Neural cell (in vitro differentiated cells): ENCODE results near the gene DOCK7. TPM values are rescaled to one million over a fixed set of nuclear protein-coding genes. Genes with fewer than 3 reads are reported as not detected.

Source experiments
- H2AFZ ChIP-seq: fragments of 200-600, 300-800 bp; sonication (generic), shearing (Covaris generic); 2 replicates; pipeline ENCODE4 v1.6.0; 2014; ENCODE audit warnings: low read depth, mild to moderate bottlenecking, antibody characterized with exemption, low read length, moderate library complexity
- H3F3A ChIP-seq: fragments of 200-600 bp; shearing (Covaris generic); 2 replicates; pipeline ENCODE4 v1.6.1; 2016; ENCODE audit warnings: mild to moderate bottlenecking, moderate library complexity, mixed read lengths, antibody characterized with exemption, low read length; ENCODE audit not compliant: insufficient read depth, poor library complexity, severe bottlenecking
- H3K27ac ChIP-seq: fragments of 200-600, 300-800 bp; sonication (generic), shearing (Covaris generic); 2 replicates; pipeline ENCODE4 v1.5.1; 2014; ENCODE audit warnings: mild to moderate bottlenecking, low read length, moderate library complexity
- H3K27me3 ChIP-seq: fragments of 300-800, 200-600 bp; sonication (generic), shearing (Covaris generic); 2 replicates; pipeline ENCODE4 v1.6.0; 2014; ENCODE audit warnings: mild to moderate bottlenecking, low read depth, low read length, moderate library complexity; ENCODE audit not compliant: insufficient read depth
- H3K36me3 ChIP-seq: fragments of 300-800, 200-600 bp; sonication (generic), shearing (Covaris generic); 2 replicates; pipeline ENCODE4 v1.5.1; 2014; ENCODE audit warnings: mild to moderate bottlenecking, antibody characterized with exemption, low read length, moderate library complexity; ENCODE audit not compliant: insufficient read depth
- H3K4me2 ChIP-seq: fragments of 300-800, 200-600 bp; sonication (generic), shearing (Covaris generic); 2 replicates; pipeline ENCODE4 v1.6.0; 2014; ENCODE audit warnings: mild to moderate bottlenecking, low read length
- H3K4me3 ChIP-seq: fragments of 300-800, 200-600 bp; sonication (generic), shearing (Covaris generic); 2 replicates; pipeline ENCODE4 v1.5.1; 2014; ENCODE audit warnings: mild to moderate bottlenecking, low read length, moderate library complexity
- H3K79me2 ChIP-seq: fragments of 200-600 bp; shearing (Covaris generic); replicated peaks from 2 replicates; pipeline ENCODE4 v1.6.0; 2014; ENCODE audit warnings: mild to moderate bottlenecking, low read length, moderate library complexity; ENCODE audit not compliant: insufficient read depth
- H3K9ac ChIP-seq: fragments of 300-800, 200-600 bp; sonication (generic), shearing (Covaris generic); 2 replicates; pipeline ENCODE4 v1.6.1; 2016; ENCODE audit warnings: mild to moderate bottlenecking, low read length, mixed read lengths
- H3K9me2 ChIP-seq: fragments of 200-600 bp; shearing (Covaris generic); 2 replicates; pipeline ENCODE4 v1.6.1; 2016; ENCODE audit warnings: mild to moderate bottlenecking, low read length, mixed read lengths; ENCODE audit not compliant: insufficient read depth
- H3K9me3 ChIP-seq: fragments of 200-600, 300-800 bp; sonication (generic), shearing (Covaris generic); 2 replicates; pipeline ENCODE4 v1.6.1; 2016; ENCODE audit warnings: mild to moderate bottlenecking, mixed run types, low read length, moderate library complexity, mixed read lengths
- H4K20me1 ChIP-seq: fragments of 200-600 bp; shearing (Covaris generic); 2 replicates; pipeline ENCODE4 v1.6.1; 2016; ENCODE audit warnings: mild to moderate bottlenecking, mixed run types; ENCODE audit not compliant: insufficient read depth
- CTCF ChIP-seq: fragments of 450-650 bp; IDR thresholded peaks from 2 replicates; pipeline ENCODE4 v1.5.1; 2014; ENCODE audit warnings: antibody characterized with exemption, mild to moderate bottlenecking, moderate library complexity; ENCODE audit not compliant: poor library complexity, severe bottlenecking
- EP300 ChIP-seq: fragments of 450-650 bp; conservative IDR thresholded peaks from 2 replicates; pipeline ENCODE4 v1.6.1; 2014; ENCODE audit warnings: antibody characterized with exemption, mild to moderate bottlenecking, moderate library complexity; ENCODE audit not compliant: poor library complexity, severe bottlenecking
- POLR2AphosphoS5 ChIP-seq: IDR thresholded peaks from 2 replicates; pipeline ENCODE4 v1.6.1; 2012
- RAD21 ChIP-seq: fragments of 450-650 bp; conservative IDR thresholded peaks from 2 replicates; pipeline ENCODE4 v1.6.1; 2014; ENCODE audit warnings: antibody characterized with exemption, mild to moderate bottlenecking, moderate library complexity
- REST ChIP-seq: IDR thresholded peaks from 2 replicates; pipeline ENCODE4 v1.6.1; 2012; ENCODE audit warnings: borderline replicate concordance
- SMC3 ChIP-seq: fragments of 450-650 bp; conservative IDR thresholded peaks from 2 replicates; pipeline ENCODE4 v1.6.1; 2014; ENCODE audit warnings: antibody characterized with exemption, mild to moderate bottlenecking, moderate library complexity; ENCODE audit not compliant: poor library complexity
- polyA plus RNA-seq: library from polyadenylated mRNA; depleted of rRNA; stranded (reverse); fragments of >200 nt; gene quantifications from 2 replicates; pipeline ENCODE4 v1.2.3, GENCODE V29; 2014

Gene DOCK7
- polyA plus RNA-seq, 1 donor from 2014 or later: 129 TPM

DNA sequence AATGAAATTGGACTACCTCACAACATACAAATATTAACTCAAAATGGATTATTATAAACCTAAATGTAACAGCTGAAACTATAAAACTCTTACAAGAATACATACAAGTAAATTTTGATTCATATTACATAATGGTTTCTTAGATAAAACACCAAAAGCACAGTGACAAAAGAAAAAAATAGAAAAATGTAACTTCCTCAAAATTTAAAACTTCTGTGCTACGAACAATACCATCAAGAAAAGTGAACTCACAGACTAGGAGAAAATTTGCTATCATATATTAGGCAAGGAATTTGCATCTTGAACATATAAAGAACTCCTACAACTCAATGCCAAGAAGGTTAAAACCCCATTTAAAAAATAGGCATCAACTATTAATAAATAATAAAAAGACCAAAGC lies 59.7 kb downstream of the DOCK7 start:
- Histone ChIP-seq H3K9me3 (no peaks in the 10 kb centered on the region), H3K4me2 (no peak overlapping the region), H2AFZ (no peak overlapping the region), H3F3A (no peaks in the 10 kb centered on the region), H3K4me3 (no peak overlapping the region), H3K9ac (no peak overlapping the region), H3K9me2 (no peaks in the 10 kb centered on the region), H4K20me1 (no peaks in the 10 kb centered on the region), H3K36me3 (peaks cover 12% of the 10 kb centered on the region), H3K27ac (no peak overlapping the region), H3K27me3 (no peaks in the 10 kb centered on the region), H3K79me2 (no peaks in the 10 kb centered on the region)
- TF ChIP-seq CTCF: no peak
- TF ChIP-seq SMC3: no peak
- no peak for TF ChIP-seq REST
- no peak for TF ChIP-seq RAD21
- TF ChIP-seq POLR2AphosphoS5: no peak
- no peak for TF ChIP-seq EP300

- H3F3A ChIP-seq: no peaks in the 10 kb centered on the region
- no peaks in the 10 kb centered on the region for H4K20me1 ChIP-seq
- no peak overlapping the region for H3K27ac ChIP-seq
- no peak overlapping the region for H3K9ac ChIP-seq
- no peaks in the 10 kb centered on the region for H3K27me3 ChIP-seq
- TF ChIP-seq POLR2AphosphoS5 (no peak), SMC3 (no peak), CTCF (no peak), RAD21 (no peak), EP300 (no peak)
- H3K36me3 ChIP-seq: peaks cover 2% of the 10 kb centered on the region
- no peaks in the 10 kb centered on the region for H3K9me2 ChIP-seq
- no peak overlapping the region for H3K4me2 ChIP-seq
- no peaks in the 10 kb centered on the region for H3K79me2 ChIP-seq
- H2AFZ ChIP-seq: no peak overlapping the region
- no peak overlapping the region for H3K4me3 ChIP-seq
- H3K9me3 ChIP-seq: no peaks in the 10 kb centered on the region
Measured at GRCh38 chr1:62625415-62625814, 62.8 kb downstream of the DOCK7 start.
